Mesenchymal stem cell (in vitro differentiated cells and primary cell): Measurements from ENCODE around the gene ATL3. TPM values are rescaled to one million over a fixed set of nuclear protein-coding genes. Genes with fewer than 3 reads are reported as not detected.
"Not testable (repeated sequence)": the region's sequence is repeated elsewhere in the genome, so short reads cannot be mapped to it uniquely, and the experiment has no call there.

Experiments
- DNase-seq: peaks from one replicate; pipeline ENCODE4 v3.0.0-alpha.2; 2013
- H2AFZ ChIP-seq: one replicate; pipeline ENCODE4 v1.6.1; 2013; ENCODE audit warnings: low read depth, mild to moderate bottlenecking, control low read depth, inconsistent platforms, low read length, moderate library complexity
- H2AK5ac ChIP-seq: 2 replicates; pipeline ENCODE4 v1.6.1; 2013; ENCODE audit warnings: low read length, moderate library complexity, mild to moderate bottlenecking, inconsistent platforms; ENCODE audit not compliant: severe bottlenecking
- H2BK120ac ChIP-seq: one replicate; pipeline ENCODE4 v1.6.1; 2013; ENCODE audit warnings: low read depth, mild to moderate bottlenecking, inconsistent platforms, low read length, moderate library complexity
- H2BK12ac ChIP-seq, 2 experiments: one replicate each; pipeline ENCODE4 v1.6.1; 2013; ENCODE audit warnings: inconsistent platforms in 2 of 2, low read length in 2 of 2, mild to moderate bottlenecking in 2 of 2, moderate library complexity in 2 of 2, control low read depth in 1 of 2
- H2BK15ac ChIP-seq: one replicate; pipeline ENCODE4 v1.6.1; 2013; ENCODE audit warnings: mild to moderate bottlenecking, low read depth, inconsistent platforms; ENCODE audit not compliant: poor library complexity, severe bottlenecking
- H2BK5ac ChIP-seq: 2 replicates; pipeline ENCODE4 v1.6.1; 2013; ENCODE audit warnings: low read depth, mild to moderate bottlenecking, low read length, control low read depth, inconsistent platforms; ENCODE audit not compliant: poor library complexity, severe bottlenecking
- H3K14ac ChIP-seq, 2 experiments: one replicate each; pipeline ENCODE4 v1.6.1; 2013; ENCODE audit warnings: inconsistent platforms in 2 of 2, low read length in 2 of 2, control low read depth in 1 of 2, mild to moderate bottlenecking in 1 of 2, moderate library complexity in 1 of 2
- H3K18ac ChIP-seq, 2 experiments: one replicate each; pipeline ENCODE4 v1.6.1; 2013; ENCODE audit warnings: inconsistent platforms in 2 of 2, low read length in 2 of 2, control low read depth in 1 of 2, low read depth in 1 of 2, mild to moderate bottlenecking in 1 of 2
- H3K23ac ChIP-seq, 2 experiments: one replicate each; pipeline ENCODE4 v1.6.1; 2013; ENCODE audit warnings: inconsistent platforms in 2 of 2, low read length in 2 of 2, mild to moderate bottlenecking in 2 of 2, moderate library complexity in 2 of 2, control low read depth in 1 of 2
- H3K27ac ChIP-seq: 2 replicates; pipeline ENCODE4 v1.5.1; 2013; ENCODE audit warnings: mild to moderate bottlenecking, moderate library complexity, low read length, control low read depth, inconsistent platforms; ENCODE audit not compliant: poor library complexity, severe bottlenecking
- H3K27me3 ChIP-seq, 2 experiments: 2 replicates each; pipeline versions ENCODE4 v1.6.1 to v1.7.0; 2013; ENCODE audit warnings: low read length in 2 of 2, mild to moderate bottlenecking in 2 of 2, moderate library complexity in 2 of 2, control low read depth in 1 of 2, inconsistent platforms in 1 of 2; ENCODE audit not compliant: control insufficient read depth in 1 of 2, insufficient read depth in 1 of 2
- H3K36me3 ChIP-seq, 2 experiments: 2 replicates each; pipeline versions ENCODE4 v1.6.1 to v1.7.0; 2013; ENCODE audit warnings: low read length in 2 of 2, control low read depth in 1 of 2, inconsistent platforms in 1 of 2, low read depth in 1 of 2, mild to moderate bottlenecking in 1 of 2; ENCODE audit not compliant: insufficient read depth in 2 of 2, control insufficient read depth in 1 of 2
- H3K4ac ChIP-seq, 2 experiments: one replicate each; pipeline ENCODE4 v1.6.1; 2013; ENCODE audit warnings: inconsistent platforms in 2 of 2, low read length in 2 of 2, mild to moderate bottlenecking in 2 of 2, moderate library complexity in 2 of 2, control low read depth in 1 of 2, low read depth in 1 of 2
- H3K4me1 ChIP-seq: 2 replicates; pipeline ENCODE4 v1.6.1; 2013; ENCODE audit warnings: low read depth, low read length, control low read depth; ENCODE audit not compliant: control insufficient read depth, insufficient read depth
- H3K4me2 ChIP-seq: 2 replicates; pipeline ENCODE4 v1.6.1; 2013; ENCODE audit warnings: low read length, mild to moderate bottlenecking, inconsistent platforms; ENCODE audit not compliant: poor library complexity, severe bottlenecking
- H3K4me3 ChIP-seq, 2 experiments: 2 replicates each; pipeline versions ENCODE4 v1.5.1 to v1.7.0; 2013; ENCODE audit warnings: low read length in 2 of 2, mild to moderate bottlenecking in 2 of 2, control low read depth in 1 of 2, low read depth in 1 of 2; ENCODE audit not compliant: insufficient read depth in 1 of 2
- H3K79me1 ChIP-seq: replicated peaks from 2 replicates; pipeline ENCODE4 v1.6.1; 2013; ENCODE audit warnings: mild to moderate bottlenecking, control low read depth, low read length, inconsistent platforms; ENCODE audit not compliant: poor library complexity, severe bottlenecking
- H3K9ac ChIP-seq: 2 replicates; pipeline ENCODE4 v1.7.0; 2013; ENCODE audit warnings: mild to moderate bottlenecking, low read length, moderate library complexity
- H3K9me3 ChIP-seq: 2 replicates; pipeline ENCODE4 v1.7.0; 2013; ENCODE audit warnings: mild to moderate bottlenecking, low read length; ENCODE audit not compliant: control insufficient read depth
- H4K8ac ChIP-seq: one replicate; pipeline ENCODE4 v1.6.1; 2013; ENCODE audit warnings: inconsistent platforms, mild to moderate bottlenecking, low read length, moderate library complexity
- H4K91ac ChIP-seq: one replicate; pipeline ENCODE4 v1.6.1; 2013; ENCODE audit warnings: mild to moderate bottlenecking, low read length, inconsistent platforms
- WGBS: methylation state at CpG from one replicate; pipeline ENCODE4 v1.1.7; 2013; ENCODE audit warnings: mixed read lengths; 5-methylcytosine and 5-hydroxymethylcytosine counted together
- small RNA-seq: library from polyadenylated mRNA; stranded (forward); fragments of <200 nt; extraction: miRNeasy Mini kit (QIAGEN cat#:217004); gene quantifications from one replicate; pipeline ENCODE3, GENCODE V24; 2013; ENCODE audit warnings: low read depth

The ATL3 gene

DNA sequence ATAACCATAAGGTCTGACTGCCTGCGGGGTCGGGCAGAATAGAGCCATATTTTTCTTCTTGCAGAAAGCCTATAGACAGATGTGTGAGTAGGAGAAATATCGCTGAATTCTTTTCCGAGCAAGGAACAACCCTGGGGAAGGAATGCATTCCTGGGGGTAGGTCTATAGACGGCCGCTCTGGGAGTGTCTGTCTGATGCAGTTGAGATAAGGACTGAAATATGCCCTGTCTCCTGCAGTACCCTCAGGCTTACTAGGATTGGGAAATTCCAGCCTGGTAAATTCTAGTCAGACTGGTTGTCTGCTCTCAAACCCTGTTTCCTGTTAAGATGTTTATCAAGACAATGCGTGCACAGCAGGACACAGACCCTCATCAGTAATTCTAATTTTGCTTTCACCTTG lies 90.0 kb downstream of the ATL3 start:
- H2BK15ac ChIP-seq, H3K4me1 ChIP-seq, H4K8ac ChIP-seq, H2BK120ac ChIP-seq, H3K79me1 ChIP-seq, H2BK12ac ChIP-seq, H2AFZ ChIP-seq, DNase-seq, H2AK5ac ChIP-seq, H3K27me3 ChIP-seq, H3K18ac ChIP-seq, H4K91ac ChIP-seq, H3K9me3 ChIP-seq, H3K14ac ChIP-seq, H3K9ac ChIP-seq, H3K4ac ChIP-seq, H3K23ac ChIP-seq, H3K4me2 ChIP-seq, H3K4me3 ChIP-seq, H3K27ac ChIP-seq, H2BK5ac ChIP-seq: not testable (repeated sequence)
- peaks cover 10 to 15% of the 10 kb centered on the region in 2 experiments for H3K36me3 ChIP-seq
- 65% methylated on average over 7 of the region's 7 CpGs for WGBS

DNA sequence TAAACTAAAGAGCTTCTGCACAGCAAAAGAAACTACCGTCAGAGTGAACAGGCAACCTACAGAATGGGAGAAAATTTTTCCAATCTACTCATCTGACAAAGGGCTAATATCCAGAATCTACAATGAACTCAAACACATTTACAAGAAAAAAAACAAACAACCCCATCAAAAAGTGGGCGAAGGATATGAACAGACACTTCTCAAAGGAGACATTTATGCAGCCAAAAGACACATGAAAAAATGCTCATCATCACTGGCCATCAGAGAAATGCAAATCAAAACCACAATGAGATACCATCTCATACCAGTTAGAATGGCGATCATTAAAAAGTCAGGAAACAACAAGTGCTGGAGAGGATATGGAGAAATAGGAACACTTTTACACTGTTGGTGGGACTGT lies 92.3 kb downstream of the ATL3 start:
- not testable (repeated sequence) for H3K9me3 ChIP-seq, H3K9ac ChIP-seq, H3K18ac ChIP-seq, H3K4me3 ChIP-seq, H3K27ac ChIP-seq, H2AK5ac ChIP-seq, H3K4me1 ChIP-seq, H4K8ac ChIP-seq, H3K4ac ChIP-seq, H2BK5ac ChIP-seq, H3K23ac ChIP-seq, H3K14ac ChIP-seq, H2BK120ac ChIP-seq, DNase-seq, H2AFZ ChIP-seq, H2BK15ac ChIP-seq, H3K27me3 ChIP-seq, H2BK12ac ChIP-seq, H3K4me2 ChIP-seq, H4K91ac ChIP-seq
- WGBS: no CpG with 5 or more reads among the region's 3 CpGs
- Histone ChIP-seq H3K36me3 (peaks cover 15 to 19% of the 10 kb centered on the region in 2 experiments), H3K79me1 (peaks cover 20% of the 10 kb centered on the region)

DNA sequence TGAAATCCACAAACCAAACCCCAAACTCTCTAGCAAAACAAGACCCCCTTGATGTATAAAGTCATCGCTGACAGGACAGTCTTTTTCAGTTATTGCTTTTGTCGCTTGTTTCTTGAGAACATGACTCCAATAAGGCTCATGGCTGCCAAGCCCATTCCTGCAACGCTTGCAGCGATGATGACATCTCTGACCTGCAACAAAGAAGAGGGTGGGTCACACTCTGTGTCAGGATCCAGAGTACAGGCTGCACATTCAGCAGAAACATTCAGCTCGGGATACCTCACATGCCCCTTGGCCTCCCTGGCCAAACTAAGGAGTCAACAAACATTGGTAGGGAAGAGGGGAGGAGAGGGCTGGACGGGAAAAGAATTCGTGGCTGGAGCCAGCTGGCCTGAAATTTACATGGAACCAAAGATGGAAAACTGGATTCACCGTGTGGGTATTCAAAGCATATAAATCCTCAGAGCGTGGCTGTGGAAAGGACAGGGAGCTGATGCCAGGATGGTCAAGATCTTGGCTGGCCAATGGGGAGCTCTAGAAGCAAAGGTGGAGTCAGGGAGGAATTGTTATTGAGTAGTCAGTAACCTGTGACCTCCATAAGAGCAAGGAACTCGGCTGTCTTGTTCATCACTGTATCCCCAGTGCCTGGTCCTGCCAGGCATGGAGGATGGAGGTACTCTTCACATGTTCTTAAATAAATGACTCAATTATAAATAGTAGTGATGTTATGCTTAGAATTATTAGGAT lies 96.1 kb downstream of the ATL3 start:
- Histone ChIP-seq H2BK120ac (no peak overlapping the region), H3K4me1 (no peaks in the 10 kb centered on the region), H4K8ac (peak overlapping the region; percentile 54), H3K23ac (no peak overlapping the region), H2AFZ (peak overlapping the region; percentile 54), H4K91ac (no peak overlapping the region), H3K4me3 (peak overlapping the region in 1 of 2 experiments; percentile 68), H3K14ac (no peak overlapping the region), H3K4me2 (no peak overlapping the region), H3K9ac (peak overlapping the region; percentile 86), H2BK5ac (no peak overlapping the region), H2AK5ac (no peak overlapping the region), H3K36me3 (peaks cover 2 to 20% of the 10 kb centered on the region in 2 experiments), H3K27me3 (no peaks in the 10 kb centered on the region), H2BK15ac (no peak overlapping the region), H3K4ac (no peak overlapping the region), H3K27ac (no peak overlapping the region), H3K18ac (peak overlapping the region; percentile 23 to 51), H2BK12ac (no peak overlapping the region), H3K9me3 (peaks cover 3% of the 10 kb centered on the region), H3K79me1 (peaks cover 18% of the 10 kb centered on the region)
- DNase-seq: no peak
- 89% methylated on average over 9 of the region's 10 CpGs for WGBS

Small RNAs within 50 kb of the gene (small RNA-seq; reads per million reads assigned to genes)
- not detected for gene AP000753.3
